Progenitor cell of endocrine pancreas (in vitro differentiated cells): ENCODE measurements around the gene RPL41. TPM values are rescaled to one million over a fixed set of nuclear protein-coding genes. Genes with fewer than 3 reads are reported as not detected.

Experiments used
- DNase-seq: peaks from one replicate; pipeline ENCODE4 v3.0.0; 2021; ENCODE audit warnings: low spot score; ENCODE audit not compliant: unreplicated experiment
- H3K27ac Mint-ChIP-seq: 2 replicates; pipeline ENCODE4 v1.8.0; 2021; ENCODE audit warnings: mild to moderate bottlenecking, moderate library complexity, mixed read lengths
- H3K27me3 Mint-ChIP-seq: 2 replicates; pipeline ENCODE4 v1.8.0; 2021; ENCODE audit warnings: mixed read lengths
- H3K36me3 Mint-ChIP-seq: 2 replicates; pipeline ENCODE4 v1.8.0; 2022; ENCODE audit warnings: mixed read lengths; ENCODE audit not compliant: insufficient read depth
- H3K4me1 Mint-ChIP-seq: 2 replicates; pipeline ENCODE4 v1.8.0; 2021; ENCODE audit warnings: low read depth, mixed read lengths
- H3K4me3 Mint-ChIP-seq: 2 replicates; pipeline ENCODE4 v1.8.0; 2021; ENCODE audit warnings: low read depth, mild to moderate bottlenecking, moderate library complexity, mixed read lengths
- H3K9me3 Mint-ChIP-seq: 2 replicates; pipeline ENCODE4 v1.8.0; 2021; ENCODE audit warnings: low read depth, mixed read lengths
- CTCF ChIP-seq: fragments of 200-600 bp; sonication (generic); IDR thresholded peaks from one replicate; pipeline ENCODE4 v1.5.0; 2021; ENCODE audit warnings: antibody characterized with exemption, mild to moderate bottlenecking; ENCODE audit not compliant: unreplicated experiment
- total RNA-seq: library from RNA; stranded (reverse); gene quantifications from 2 replicates; pipeline ENCODE4 v1.2.1, GENCODE V29; 2021

The RPL41 gene
- total RNA-seq, 1 donor from 2014 or later = 3,912 TPM

- peaks cover 22% of the 10 kb centered on the region for H3K36me3 Mint-ChIP-seq
Observed at GRCh38 chr12:56082382-56082781, 34.1 kb upstream of the RPL41 start.

GRCh38 chr12:56082967-56083366 is 33.5 kb upstream of the RPL41 start:
- H3K36me3 Mint-ChIP-seq = peaks cover 27% of the 10 kb centered on the region
- TF ChIP-seq CTCF = no peak
- DNase-seq = no peak
- H3K4me3 Mint-ChIP-seq = no peak overlapping the region
- H3K27ac Mint-ChIP-seq = peak overlapping the region; percentile 24
- no peaks in the 10 kb centered on the region for H3K27me3 Mint-ChIP-seq
- H3K9me3 Mint-ChIP-seq = no peaks in the 10 kb centered on the region
- H3K4me1 Mint-ChIP-seq = peaks cover 27% of the 10 kb centered on the region

More at GRCh38 chr12:56082382-56082781, 34.1 kb upstream of the RPL41 start:
- Mint-ChIP-seq H3K27me3 (no peaks in the 10 kb centered on the region), H3K27ac (peak overlapping the region; percentile 99), H3K9me3 (no peaks in the 10 kb centered on the region), H3K4me1 (peaks cover 27% of the 10 kb centered on the region), H3K4me3 (peak overlapping the region; percentile 93)
- no peak for DNase-seq
- TF ChIP-seq CTCF = no peak

GRCh38 chr12:56084958-56085543 is 31.4 kb upstream of the RPL41 start:
- Mint-ChIP-seq H3K4me1 (peaks cover 24% of the 10 kb centered on the region), H3K27ac (no peak overlapping the region), H3K27me3 (no peaks in the 10 kb centered on the region), H3K36me3 (peaks cover 29% of the 10 kb centered on the region), H3K4me3 (no peak overlapping the region), H3K9me3 (no peaks in the 10 kb centered on the region)
- peak; percentile 42 for TF ChIP-seq CTCF
- DNase-seq = no peak

- no peaks in the 10 kb centered on the region for H3K9me3 Mint-ChIP-seq
- no peak overlapping the region for H3K4me3 Mint-ChIP-seq
- no peak for DNase-seq
- peak overlapping the region; percentile 91 for H3K27ac Mint-ChIP-seq
- H3K4me1 Mint-ChIP-seq = peaks cover 20% of the 10 kb centered on the region
- H3K36me3 Mint-ChIP-seq = peaks cover 35% of the 10 kb centered on the region
- H3K27me3 Mint-ChIP-seq = no peaks in the 10 kb centered on the region
- TF ChIP-seq CTCF = no peak
Observed at GRCh38 chr12:56086096-56086495, 30.3 kb upstream of the RPL41 start.

- Mint-ChIP-seq H3K36me3 (peaks cover 35% of the 10 kb centered on the region), H3K27ac (peak overlapping the region; percentile 91), H3K4me3 (no peak overlapping the region), H3K9me3 (no peaks in the 10 kb centered on the region), H3K4me1 (peaks cover 16% of the 10 kb centered on the region), H3K27me3 (no peaks in the 10 kb centered on the region)
- DNase-seq = no peak
- TF ChIP-seq CTCF = no peak
Observed at GRCh38 chr12:56086608-56087007, 29.8 kb upstream of the RPL41 start.
